ENCODE data around the gene FGF12. TPM values are rescaled to one million over a fixed set of nuclear protein-coding genes. Genes with fewer than 3 reads are reported as not detected.

Gene FGF12
- total and polyA plus RNA-seq, 2 experiments from 2014 or later = 6.0 to 14.3 TPM

DNA sequence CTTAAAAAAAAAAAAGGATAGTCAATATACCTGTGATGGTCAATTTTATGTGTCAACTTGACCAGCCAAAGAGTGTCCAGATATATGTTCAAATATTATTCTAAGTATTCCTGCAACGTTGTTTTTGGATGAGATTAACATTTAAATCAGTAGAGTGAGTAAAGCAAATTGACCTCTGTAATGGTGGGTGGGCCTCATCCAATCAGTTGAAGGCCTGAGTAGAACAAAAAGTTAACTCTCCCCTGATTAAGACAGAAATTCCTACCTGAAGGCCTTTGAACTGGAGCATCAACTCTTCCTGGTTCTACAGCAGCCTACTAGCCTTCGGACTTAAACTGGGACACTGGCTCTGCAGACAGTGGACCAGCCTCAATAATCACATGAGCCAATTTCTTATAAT, 154.1 kb downstream of the FGF12 start:
- no peaks in the 10 kb centered on the region for H3F3A ChIP-seq (replicated peaks; ENCODE audit: low read depth)
- H3K27ac Mint-ChIP-seq = no peak overlapping the region
- no peak for DNase-seq (ENCODE audit: low spot score)
- no peak overlapping the region for H2AFZ ChIP-seq
- no peaks in the 10 kb centered on the region for H4K20me1 ChIP-seq (replicated peaks; ENCODE audit: insufficient read depth)
- no peaks in the 10 kb centered on the region; the same call in 2 of the 3 replicates for H3K36me3 Mint-ChIP-seq (ENCODE audit: low read depth)
- no peak overlapping the region for H3K4me3 ChIP-seq
- ATAC-seq = no peak
- no peaks in the 10 kb centered on the region; the same call in 1 of the 3 replicates for H3K9me3 Mint-ChIP-seq
- H3K4me2 ChIP-seq = no peak overlapping the region
- no peaks in the 10 kb centered on the region for H3K79me2 ChIP-seq (replicated peaks; ENCODE audit: insufficient read depth)
- no peaks in the 10 kb centered on the region for H3K36me3 ChIP-seq (ENCODE audit: insufficient read depth)
- peaks cover 2% of the 10 kb centered on the region for H3K27me3 Mint-ChIP-seq (ENCODE audit: insufficient read depth, low read depth, poor library complexity)
- no peak overlapping the region for H3K4me3 Mint-ChIP-seq
- no peaks in the 10 kb centered on the region for H3K4me1 ChIP-seq (ENCODE audit: insufficient read depth)
- no peak overlapping the region for H3K27ac ChIP-seq (ENCODE audit: low read depth)
- TF ChIP-seq STAT1 (IDR thresholded peaks at IDR 0.05; ENCODE audit: unreplicated experiment) (no peak), ZNF331 (CRISPR knock-in tag; IDR thresholded peaks at IDR 0.05; ENCODE audit: low read depth) (no peak), EZH2 (IDR thresholded peaks at IDR 0.05; ENCODE audit: low read depth, unreplicated experiment) (no peak), EZH2phosphoT487 (IDR thresholded peaks at IDR 0.05; ENCODE audit: unreplicated experiment) (no peak), POLR2AphosphoS5 (IDR thresholded peaks at IDR 0.05; ENCODE audit: low read depth) (no peak), ZNF114 (CRISPR knock-in tag; IDR thresholded peaks at IDR 0.05) (no peak), JUNB (IDR thresholded peaks at IDR 0.05; ENCODE audit: unreplicated experiment) (no peak), CREB1 (CRISPR knock-in tag; IDR thresholded peaks at IDR 0.05; ENCODE audit: low read depth) (no peak), NANOG (IDR thresholded peaks at IDR 0.05; ENCODE audit: borderline replicate concordance) (no peak)
- TF ChIP-seq, protein P1, sequence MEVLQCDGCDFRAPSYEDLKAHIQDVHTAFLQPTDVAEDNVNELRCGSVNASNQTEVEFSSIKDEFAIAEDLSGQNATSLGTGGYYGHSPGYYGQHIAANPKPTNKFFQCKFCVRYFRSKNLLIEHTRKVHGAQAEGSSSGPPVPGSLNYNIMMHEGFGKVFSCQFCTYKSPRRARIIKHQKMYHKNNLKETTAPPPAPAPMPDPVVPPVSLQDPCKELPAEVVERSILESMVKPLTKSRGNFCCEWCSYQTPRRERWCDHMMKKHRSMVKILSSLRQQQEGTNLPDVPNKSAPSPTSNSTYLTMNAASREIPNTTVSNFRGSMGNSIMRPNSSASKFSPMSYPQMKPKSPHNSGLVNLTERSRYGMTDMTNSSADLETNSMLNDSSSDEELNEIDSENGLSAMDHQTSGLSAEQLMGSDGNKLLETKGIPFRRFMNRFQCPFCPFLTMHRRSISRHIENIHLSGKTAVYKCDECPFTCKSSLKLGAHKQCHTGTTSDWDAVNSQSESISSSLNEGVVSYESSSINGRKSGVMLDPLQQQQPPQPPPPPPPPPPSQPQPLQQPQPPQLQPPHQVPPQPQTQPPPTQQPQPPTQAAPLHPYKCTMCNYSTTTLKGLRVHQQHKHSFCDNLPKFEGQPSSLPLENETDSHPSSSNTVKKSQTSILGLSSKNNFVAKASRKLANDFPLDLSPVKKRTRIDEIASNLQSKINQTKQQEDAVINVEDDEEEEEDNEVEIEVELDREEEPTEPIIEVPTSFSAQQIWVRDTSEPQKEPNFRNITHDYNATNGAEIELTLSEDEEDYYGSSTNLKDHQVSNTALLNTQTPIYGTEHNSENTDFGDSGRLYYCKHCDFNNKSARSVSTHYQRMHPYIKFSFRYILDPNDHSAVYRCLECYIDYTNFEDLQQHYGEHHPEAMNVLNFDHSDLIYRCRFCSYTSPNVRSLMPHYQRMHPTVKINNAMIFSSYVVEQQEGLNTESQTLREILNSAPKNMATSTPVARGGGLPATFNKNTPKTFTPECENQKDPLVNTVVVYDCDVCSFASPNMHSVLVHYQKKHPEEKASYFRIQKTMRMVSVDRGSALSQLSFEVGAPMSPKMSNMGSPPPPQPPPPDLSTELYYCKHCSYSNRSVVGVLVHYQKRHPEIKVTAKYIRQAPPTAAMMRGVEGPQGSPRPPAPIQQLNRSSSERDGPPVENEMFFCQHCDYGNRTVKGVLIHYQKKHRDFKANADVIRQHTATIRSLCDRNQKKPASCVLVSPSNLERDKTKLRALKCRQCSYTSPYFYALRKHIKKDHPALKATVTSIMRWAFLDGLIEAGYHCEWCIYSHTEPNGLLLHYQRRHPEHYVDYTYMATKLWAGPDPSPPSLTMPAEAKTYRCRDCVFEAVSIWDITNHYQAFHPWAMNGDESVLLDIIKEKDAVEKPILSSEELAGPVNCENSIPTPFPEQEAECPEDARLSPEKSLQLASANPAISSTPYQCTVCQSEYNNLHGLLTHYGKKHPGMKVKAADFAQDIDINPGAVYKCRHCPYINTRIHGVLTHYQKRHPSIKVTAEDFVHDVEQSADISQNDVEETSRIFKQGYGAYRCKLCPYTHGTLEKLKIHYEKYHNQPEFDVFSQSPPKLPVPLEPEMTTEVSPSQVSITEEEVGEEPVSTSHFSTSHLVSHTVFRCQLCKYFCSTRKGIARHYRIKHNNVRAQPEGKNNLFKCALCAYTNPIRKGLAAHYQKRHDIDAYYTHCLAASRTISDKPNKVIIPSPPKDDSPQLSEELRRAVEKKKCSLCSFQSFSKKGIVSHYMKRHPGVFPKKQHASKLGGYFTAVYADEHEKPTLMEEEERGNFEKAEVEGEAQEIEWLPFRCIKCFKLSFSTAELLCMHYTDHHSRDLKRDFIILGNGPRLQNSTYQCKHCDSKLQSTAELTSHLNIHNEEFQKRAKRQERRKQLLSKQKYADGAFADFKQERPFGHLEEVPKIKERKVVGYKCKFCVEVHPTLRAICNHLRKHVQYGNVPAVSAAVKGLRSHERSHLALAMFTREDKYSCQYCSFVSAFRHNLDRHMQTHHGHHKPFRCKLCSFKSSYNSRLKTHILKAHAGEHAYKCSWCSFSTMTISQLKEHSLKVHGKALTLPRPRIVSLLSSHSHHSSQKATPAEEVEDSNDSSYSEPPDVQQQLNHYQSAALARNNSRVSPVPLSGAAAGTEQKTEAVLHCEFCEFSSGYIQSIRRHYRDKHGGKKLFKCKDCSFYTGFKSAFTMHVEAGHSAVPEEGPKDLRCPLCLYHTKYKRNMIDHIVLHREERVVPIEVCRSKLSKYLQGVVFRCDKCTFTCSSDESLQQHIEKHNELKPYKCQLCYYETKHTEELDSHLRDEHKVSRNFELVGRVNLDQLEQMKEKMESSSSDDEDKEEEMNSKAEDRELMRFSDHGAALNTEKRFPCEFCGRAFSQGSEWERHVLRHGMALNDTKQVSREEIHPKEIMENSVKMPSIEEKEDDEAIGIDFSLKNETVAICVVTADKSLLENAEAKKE (CRISPR knock-in tag; IDR thresholded peaks at IDR 0.05) = no peak
- TF ChIP-seq, protein P2, sequence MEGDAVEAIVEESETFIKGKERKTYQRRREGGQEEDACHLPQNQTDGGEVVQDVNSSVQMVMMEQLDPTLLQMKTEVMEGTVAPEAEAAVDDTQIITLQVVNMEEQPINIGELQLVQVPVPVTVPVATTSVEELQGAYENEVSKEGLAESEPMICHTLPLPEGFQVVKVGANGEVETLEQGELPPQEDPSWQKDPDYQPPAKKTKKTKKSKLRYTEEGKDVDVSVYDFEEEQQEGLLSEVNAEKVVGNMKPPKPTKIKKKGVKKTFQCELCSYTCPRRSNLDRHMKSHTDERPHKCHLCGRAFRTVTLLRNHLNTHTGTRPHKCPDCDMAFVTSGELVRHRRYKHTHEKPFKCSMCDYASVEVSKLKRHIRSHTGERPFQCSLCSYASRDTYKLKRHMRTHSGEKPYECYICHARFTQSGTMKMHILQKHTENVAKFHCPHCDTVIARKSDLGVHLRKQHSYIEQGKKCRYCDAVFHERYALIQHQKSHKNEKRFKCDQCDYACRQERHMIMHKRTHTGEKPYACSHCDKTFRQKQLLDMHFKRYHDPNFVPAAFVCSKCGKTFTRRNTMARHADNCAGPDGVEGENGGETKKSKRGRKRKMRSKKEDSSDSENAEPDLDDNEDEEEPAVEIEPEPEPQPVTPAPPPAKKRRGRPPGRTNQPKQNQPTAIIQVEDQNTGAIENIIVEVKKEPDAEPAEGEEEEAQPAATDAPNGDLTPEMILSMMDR (conservative IDR thresholded peaks at IDR 0.05; ENCODE audit: low read depth in 2 of 2) = no peak
- TF ChIP-seq, protein P3, sequence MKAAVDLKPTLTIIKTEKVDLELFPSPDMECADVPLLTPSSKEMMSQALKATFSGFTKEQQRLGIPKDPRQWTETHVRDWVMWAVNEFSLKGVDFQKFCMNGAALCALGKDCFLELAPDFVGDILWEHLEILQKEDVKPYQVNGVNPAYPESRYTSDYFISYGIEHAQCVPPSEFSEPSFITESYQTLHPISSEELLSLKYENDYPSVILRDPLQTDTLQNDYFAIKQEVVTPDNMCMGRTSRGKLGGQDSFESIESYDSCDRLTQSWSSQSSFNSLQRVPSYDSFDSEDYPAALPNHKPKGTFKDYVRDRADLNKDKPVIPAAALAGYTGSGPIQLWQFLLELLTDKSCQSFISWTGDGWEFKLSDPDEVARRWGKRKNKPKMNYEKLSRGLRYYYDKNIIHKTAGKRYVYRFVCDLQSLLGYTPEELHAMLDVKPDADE (IDR thresholded peaks at IDR 0.05) = no peak
- TF ChIP-seq, protein P4, sequence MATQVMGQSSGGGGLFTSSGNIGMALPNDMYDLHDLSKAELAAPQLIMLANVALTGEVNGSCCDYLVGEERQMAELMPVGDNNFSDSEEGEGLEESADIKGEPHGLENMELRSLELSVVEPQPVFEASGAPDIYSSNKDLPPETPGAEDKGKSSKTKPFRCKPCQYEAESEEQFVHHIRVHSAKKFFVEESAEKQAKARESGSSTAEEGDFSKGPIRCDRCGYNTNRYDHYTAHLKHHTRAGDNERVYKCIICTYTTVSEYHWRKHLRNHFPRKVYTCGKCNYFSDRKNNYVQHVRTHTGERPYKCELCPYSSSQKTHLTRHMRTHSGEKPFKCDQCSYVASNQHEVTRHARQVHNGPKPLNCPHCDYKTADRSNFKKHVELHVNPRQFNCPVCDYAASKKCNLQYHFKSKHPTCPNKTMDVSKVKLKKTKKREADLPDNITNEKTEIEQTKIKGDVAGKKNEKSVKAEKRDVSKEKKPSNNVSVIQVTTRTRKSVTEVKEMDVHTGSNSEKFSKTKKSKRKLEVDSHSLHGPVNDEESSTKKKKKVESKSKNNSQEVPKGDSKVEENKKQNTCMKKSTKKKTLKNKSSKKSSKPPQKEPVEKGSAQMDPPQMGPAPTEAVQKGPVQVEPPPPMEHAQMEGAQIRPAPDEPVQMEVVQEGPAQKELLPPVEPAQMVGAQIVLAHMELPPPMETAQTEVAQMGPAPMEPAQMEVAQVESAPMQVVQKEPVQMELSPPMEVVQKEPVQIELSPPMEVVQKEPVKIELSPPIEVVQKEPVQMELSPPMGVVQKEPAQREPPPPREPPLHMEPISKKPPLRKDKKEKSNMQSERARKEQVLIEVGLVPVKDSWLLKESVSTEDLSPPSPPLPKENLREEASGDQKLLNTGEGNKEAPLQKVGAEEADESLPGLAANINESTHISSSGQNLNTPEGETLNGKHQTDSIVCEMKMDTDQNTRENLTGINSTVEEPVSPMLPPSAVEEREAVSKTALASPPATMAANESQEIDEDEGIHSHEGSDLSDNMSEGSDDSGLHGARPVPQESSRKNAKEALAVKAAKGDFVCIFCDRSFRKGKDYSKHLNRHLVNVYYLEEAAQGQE (IDR thresholded peaks at IDR 0.05; ENCODE audit: unreplicated experiment) = no peak
- H3K4me1 Mint-ChIP-seq = no peaks in the 10 kb centered on the region
- no peaks in the 10 kb centered on the region for H3K9me2 ChIP-seq (ENCODE audit: insufficient read depth)
- no peaks in the 10 kb centered on the region for H3K27me3 ChIP-seq (ENCODE audit: insufficient read depth)
